GM18526 (cell line): ENCODE data around the gene PLAAT3.

Experiments
- POLR2A ChIP-seq: IDR thresholded peaks from 3 replicates; pipeline ENCODE4 v1.6.1; 2011; ENCODE audit not compliant: insufficient read length; ENCODE audit errors: extremely low read depth

PLAAT3 gene

DNA sequence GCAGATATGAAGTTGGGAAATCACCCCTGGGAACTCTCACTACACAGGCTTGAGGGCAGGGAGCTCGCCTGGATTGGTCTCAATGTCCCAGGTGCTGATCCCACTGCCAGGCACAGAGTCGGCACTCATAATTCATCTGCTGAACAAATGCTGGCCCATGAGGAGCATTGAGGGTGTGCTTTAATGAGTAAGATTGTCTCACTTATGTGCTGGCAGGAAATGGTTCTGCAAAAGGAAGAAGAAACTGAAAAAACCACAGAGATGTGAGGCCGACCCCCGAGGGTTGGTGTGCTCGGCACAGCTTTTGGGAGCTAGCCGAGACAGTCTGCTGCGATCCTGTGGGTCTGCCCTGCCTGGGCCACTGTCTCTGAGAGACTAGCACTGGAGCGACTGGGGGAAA, 60.5 kb downstream of the PLAAT3 start:
- peak; percentile 32 for TF ChIP-seq POLR2A

DNA sequence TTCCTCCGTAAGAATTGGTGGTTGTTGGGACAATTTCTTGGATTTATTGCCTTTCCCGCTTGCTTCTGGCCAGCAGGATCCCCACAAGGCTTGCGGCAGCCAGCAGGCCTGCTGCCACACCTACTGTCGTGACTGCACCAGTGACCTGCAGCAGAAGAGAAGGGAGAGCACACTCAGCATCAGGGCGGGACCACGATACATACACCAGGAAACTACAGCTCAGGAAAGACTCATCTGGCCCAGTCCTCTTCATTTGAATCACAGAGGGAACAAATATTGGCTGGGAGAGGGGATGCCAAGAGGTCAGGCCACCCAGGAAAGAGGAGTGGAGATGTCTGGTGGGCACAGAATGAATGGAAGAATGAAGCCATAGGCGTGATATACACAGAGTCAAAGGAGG, 61.3 kb downstream of the PLAAT3 start:
- TF ChIP-seq POLR2A: no peak

DNA sequence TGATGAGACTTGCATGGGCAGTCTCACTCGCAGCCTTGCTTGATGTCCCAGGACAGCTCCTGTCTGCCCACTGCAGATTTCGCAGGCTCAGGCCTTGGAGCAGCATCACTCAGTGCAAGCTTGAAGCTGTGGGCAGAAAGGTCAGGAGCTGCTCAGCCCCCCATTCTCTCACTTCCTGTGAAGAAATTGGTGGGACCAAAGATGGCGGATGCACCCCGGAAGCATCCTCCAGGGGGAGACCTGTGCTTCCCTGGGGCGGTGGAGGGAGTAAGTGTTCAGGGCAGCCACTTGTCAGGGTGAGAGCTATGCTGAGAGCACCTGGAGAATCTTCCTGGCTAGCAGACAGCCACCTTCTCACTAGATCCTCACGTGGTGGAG, 62.4 kb downstream of the PLAAT3 start:
- no peak for TF ChIP-seq POLR2A

DNA sequence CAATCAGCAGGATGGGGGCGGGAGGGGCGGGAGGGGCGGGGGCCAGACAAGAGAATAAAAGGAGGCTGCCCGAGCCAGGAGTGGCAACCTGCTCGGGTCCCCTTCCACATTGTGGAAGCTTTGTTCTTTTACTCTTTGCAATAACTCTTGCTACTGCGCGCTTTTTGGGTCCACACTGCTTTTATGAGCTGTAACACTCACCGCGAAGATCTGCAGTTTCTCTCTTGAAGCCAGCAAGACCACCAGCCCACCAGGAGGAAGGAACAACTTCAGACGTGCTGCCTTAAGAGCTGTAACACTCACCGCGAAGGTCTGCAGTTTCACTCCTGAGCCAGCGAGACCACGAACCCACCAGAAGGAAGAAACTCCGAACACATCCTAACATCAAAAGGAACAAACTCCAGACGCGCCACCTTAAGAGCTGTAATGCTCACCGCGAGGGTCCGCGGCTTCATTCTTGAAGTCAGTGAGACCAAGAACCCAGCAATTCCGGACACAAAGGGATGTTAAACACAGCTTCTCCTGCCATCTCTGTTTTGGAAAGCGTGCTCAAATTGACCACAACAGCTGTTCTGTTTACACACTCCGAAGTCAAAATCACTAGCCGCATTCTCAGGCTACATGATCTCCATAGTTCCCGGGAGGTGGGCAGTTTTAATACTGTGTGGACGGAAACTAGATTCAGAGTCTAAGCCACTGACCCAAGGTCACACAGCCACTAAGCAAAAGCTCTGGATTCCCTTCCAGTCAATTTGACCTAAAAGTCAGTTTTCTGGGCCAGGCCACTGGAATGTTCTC, 62.9 kb downstream of the PLAAT3 start:
- no peak for TF ChIP-seq POLR2A

DNA sequence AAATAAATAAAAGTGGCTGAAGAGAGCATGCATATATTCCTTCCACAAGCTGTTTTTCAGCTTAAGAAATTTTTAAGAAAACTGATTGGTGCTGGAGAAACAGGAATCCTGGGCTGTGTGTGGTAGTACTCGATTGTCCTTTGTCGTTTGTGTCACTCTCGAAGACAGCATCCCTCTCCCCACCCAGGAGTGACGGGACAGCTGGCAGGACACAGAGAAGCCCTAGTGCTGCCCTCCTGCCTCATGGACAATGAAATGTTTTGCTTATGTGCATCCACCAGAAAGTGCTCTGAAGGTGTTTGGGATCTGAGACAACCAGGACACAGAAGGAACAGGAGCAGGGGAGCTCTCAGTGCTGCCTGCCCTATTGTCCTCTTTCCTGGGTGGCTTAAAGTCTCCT, 64.8 kb downstream of the PLAAT3 start:
- no peak for TF ChIP-seq POLR2A

DNA sequence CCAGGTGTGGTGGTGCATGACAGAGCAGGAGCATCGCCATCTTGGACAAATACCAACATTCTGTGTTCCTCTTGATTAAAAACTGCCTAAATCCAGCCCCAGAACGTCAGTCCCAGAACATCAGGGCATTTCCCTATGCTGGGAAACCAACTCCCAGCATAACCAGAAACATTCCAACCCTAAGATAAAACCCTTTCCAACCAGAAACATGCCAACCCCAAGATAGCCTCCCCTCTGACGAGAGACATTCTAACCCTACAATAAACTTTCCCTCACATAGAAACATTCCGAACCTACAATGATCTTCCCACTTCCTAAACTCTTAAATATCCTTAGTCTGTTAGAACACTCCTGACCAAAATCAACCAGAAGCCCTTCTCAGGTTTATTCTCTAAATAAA, 66.1 kb downstream of the PLAAT3 start:
- TF ChIP-seq POLR2A: no peak

DNA sequence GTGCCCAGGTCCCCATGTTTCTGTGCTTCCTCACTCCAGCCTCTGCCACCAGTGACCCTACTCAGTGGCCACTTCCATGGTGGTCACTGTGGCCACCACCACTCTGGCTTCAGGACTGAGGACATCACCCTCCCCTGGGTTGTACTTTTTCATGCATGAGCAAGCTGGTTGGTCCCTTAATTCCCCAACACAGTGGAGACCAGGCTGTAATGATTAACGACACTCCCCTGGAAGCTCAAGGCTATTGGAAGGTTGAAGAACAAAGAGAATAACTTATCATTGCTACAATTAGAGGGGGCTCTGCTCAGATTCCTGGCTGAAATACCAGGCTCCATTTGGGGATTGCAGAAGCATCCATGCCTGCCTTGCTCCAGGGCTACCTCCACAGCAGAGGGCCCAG, 67.2 kb downstream of the PLAAT3 start:
- no peak for TF ChIP-seq POLR2A

DNA sequence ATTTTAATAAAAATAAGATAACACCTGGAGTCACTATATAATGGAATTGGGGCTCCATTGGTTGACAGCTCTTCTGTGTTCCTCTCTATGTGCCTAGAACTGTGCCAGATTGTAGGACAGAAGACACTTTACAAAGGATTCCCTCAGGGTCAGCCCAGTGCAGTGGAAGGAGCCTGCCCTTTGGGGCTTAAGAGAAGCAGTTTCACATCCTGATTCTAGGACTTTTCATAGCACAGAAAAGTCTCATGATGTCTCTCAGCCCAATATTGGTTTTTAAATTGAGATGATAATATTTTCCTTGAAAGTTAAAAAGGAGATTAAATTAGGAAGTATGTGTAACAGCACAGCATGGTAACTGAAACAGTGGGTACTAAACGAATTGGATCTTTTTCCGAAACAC, 70.5 kb downstream of the PLAAT3 start:
- TF ChIP-seq POLR2A: no peak

DNA sequence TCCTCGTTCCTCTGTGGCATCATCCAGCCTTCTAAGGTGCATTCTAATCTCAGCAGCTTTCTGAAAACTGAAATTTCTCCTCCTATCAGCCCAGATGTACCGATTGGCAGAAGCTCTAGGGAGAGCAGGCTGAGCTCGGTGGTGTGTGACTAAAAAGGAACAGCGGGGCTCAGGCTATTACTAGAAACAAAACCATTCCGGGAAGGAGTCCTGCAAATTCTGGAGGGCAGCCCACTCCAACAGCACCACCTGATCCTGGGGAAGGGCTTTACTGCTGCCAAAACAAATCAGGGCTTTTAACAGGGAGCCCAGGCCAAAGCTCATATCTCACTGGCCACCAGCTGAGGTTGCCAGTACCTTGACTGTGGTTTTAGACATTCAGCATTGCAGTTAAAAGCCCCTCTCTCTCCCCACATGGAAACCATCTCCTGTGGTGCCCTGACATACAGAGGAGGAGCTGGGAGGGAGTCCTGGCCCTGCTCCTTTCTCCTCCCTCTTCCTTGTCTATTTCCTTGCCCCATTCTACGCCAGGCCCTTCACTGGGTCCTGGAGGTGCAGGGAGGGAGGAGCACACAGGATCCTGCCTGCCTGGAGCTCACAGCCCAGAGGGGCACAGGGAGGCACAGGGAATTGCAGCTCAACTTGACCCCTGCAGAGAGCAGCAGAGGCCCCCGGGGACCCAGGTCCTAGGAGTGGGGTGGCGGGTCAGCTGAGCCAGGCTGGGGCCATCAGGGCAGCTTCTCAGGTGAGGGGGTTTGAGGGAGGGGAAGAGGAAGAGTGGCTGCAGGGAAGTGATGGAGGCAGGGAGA, 76.7 kb downstream of the PLAAT3 start:
- TF ChIP-seq POLR2A: no peak

DNA sequence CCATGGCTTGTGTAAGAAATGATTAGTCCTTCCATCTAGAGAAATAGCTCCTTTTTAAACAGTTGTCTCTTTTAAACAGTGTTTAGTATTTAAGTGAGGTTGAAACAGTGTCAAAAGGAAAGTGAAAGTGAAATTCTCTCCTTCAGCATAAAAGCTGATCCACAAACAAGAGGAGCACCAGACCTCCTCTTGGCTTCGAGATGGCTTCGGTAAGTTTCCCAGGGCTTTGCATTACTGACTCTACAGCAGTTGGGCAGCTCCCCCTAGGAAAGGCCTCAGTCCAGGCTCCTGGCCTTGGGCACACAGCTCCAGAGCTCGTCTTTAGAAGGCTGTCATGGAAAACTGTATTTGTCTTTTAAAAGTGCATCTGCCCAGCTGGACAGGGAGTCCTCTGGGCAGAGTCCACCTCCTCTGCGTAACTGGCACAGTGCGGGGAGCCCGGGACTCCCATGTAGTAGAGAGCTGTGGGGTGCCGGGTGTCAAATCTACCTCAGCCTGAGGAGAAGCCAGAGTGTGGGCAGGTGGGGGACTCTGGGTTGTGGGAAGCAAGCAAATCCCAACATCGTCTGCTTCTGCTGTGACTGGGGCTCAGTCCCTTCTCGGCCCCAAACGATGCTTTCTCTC, 77.5 kb downstream of the PLAAT3 start, which contains the start of gene PLAAT4:
TSS of gene PLAAT4 (plus strand) at position 140 of the 624 bp plus-strand sequence. CDS start at position 201, 61 bp downstream.
- TF ChIP-seq POLR2A: peak; percentile 19

DNA sequence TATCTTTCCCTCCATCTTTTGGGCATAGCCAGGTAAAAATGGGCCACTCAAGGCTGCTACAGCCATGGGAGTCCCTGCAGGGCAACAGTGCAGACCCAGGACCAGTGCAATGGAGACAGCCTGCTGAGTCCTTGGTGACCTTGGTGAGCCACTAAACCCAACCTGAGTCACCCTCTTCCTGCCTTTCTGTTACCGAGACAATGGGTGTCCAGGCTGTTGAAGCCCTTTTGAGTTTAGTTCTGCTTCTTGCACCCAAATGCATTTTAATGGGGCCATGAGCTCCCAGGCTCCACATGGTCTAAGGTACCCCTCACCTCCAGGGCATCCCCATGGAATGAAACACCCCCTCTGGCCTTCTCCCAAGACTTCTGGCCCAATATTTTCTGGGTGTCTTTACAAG, 78.5 kb downstream of the PLAAT3 start:
- no peak for TF ChIP-seq POLR2A

DNA sequence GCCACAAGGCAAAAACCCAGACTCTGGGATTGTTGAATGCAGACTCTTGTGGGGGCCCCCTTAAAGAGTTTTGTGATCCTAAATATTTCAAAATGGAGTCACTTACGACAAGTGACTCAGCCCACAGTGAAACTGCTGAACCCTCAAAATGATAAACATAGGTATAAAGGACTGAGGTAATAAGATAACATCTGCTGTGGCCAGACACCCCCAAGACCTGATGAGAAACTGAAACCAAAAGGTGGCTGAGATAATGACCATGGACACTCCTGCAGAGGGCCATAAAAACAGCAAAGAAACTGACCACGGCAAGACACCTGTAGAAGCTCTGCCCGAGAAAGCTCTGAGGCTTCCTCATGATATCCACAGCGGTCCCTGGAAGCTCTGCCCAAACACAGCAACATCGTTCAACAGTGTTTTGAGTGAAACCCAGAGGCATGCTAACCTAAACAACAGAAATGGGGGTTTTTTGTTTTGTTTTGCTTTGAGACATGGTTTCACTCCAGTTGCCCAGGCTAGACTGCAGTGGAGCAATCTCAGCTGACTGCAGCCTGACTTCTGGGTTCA, 79.3 kb downstream of the PLAAT3 start:
- no peak for TF ChIP-seq POLR2A

DNA sequence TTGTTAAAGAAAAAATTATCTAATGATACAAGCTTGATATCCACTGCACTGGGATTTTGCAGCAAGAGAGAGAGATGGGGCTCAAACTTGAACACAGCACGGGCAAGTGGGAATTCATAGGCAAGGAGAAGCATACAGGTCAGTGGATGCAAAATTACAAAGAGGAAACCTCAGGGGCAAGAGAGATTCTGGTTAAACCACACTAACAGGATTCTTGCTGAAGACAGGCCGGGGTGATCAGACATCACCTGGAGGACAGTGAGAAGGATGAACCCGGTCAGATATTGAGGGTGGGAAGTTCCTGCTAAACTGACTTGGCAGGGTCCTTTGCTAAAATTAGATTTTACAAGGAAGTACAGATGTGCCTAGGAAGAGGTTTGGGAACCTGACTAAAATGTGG, 80.2 kb downstream of the PLAAT3 start:
- TF ChIP-seq POLR2A: no peak

DNA sequence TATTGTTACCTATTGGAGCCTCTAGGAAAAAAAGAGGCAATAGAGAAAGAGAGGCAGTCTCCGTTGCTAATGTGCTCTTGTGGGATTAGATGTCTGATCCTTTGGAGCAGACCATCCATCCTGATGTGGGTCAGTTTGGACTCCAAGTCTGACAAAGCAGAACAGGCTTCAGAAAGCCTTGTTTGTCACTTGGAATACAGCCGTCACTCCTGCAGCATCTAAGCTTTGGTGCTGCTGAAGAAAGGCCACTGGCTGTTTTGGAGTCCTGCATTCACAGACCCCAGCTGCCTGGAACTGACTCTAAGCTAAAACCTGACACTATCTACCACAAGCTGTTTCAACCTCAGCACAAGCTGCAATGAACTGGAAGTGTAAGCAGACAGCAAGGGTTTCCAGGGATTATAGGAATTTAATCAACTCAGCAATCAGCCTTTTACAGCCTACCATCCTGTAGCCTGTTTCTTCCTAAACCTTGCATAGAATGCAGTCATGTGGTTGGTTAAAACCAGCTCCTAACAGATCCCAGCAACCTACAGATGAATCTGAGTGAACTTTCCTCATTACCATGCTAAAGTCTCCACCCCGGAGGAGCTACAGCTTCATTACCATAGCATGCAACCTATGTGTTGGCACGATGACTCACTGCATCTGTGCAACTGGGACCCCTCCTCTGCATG, 81.3 kb downstream of the PLAAT3 start:
- no peak for TF ChIP-seq POLR2A

DNA sequence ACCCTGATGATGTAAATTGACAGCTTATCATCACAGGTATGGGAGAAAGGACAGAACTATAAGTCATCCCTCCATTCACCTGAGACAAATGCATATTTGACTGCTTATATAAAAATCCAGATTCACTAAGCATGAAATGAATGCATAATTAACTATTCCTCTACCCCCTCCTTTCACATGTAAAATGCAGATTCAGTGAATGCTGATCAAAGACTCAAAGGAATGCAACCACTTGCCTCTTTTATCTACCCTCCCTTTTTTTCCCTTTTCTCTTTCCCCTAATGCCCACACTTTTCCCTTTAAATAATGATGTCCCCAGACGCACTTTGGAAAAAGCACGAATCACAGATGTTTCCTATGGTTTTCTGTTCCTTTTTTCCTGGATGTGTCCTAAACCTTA, 82.1 kb downstream of the PLAAT3 start:
- no peak for TF ChIP-seq POLR2A
